Measurements from ENCODE around the gene LRRC45. TPM values are rescaled to one million over a fixed set of nuclear protein-coding genes. Genes with fewer than 3 reads are reported as not detected.
"Not testable (repeated sequence)": the region's sequence is repeated elsewhere in the genome, so short reads cannot be mapped to it uniquely, and the experiment has no call there.

Gene LRRC45
- total RNA-seq, 1 donor, result 5.5 TPM

- Histone ChIP-seq H3K27me3 (ENCODE audit: insufficient read depth, low read length) (peaks cover 5% of the 10 kb centered on the region), H3K4me1 (ENCODE audit: insufficient read depth, low read length) (peaks cover 27% of the 10 kb centered on the region)
These were observed 7.6 kb downstream of the LRRC45 start for GRCh38 chr17:82030470-82031302.

GRCh38 chr17:82031303-82031884, 8.3 kb downstream of the LRRC45 start, which contains the start of gene RAC3:
Gene RAC3, plus strand, starts transcription at chr17:82031678. Its CDS starts 84 bp downstream, at chr17:82031762.
- Histone ChIP-seq H3K4me3 (ENCODE audit: low read length) (peak within 1 kb of the TSS; percentile 23), H3K27me3 (ENCODE audit: insufficient read depth, low read length) (peaks cover 5% of the 10 kb centered on the region), H3K9me3 (ENCODE audit: low read depth, low read length) (no peaks in the 10 kb centered on the region), H3K4me1 (ENCODE audit: insufficient read depth, low read length) (peaks cover 34% of the 10 kb centered on the region)

More at GRCh38 chr17:82030470-82031302, 7.6 kb downstream of the LRRC45 start:
- Histone ChIP-seq H3K4me3 (ENCODE audit: low read length) (peak overlapping the region; percentile 23), H3K9me3 (ENCODE audit: low read depth, low read length) (no peaks in the 10 kb centered on the region)

- no peak overlapping the region for H3K4me3 ChIP-seq (ENCODE audit: low read length)
- peaks cover 41% of the 10 kb centered on the region for H3K4me1 ChIP-seq (ENCODE audit: insufficient read depth, low read length)
- H3K9me3 ChIP-seq (ENCODE audit: low read depth, low read length), result no peaks in the 10 kb centered on the region
- peaks cover 5% of the 10 kb centered on the region for H3K27me3 ChIP-seq (ENCODE audit: insufficient read depth, low read length)
These were observed 9.0 kb downstream of the LRRC45 start for GRCh38 chr17:82031885-82032627.

GRCh38 chr17:82033359-82034085, 10.4 kb downstream of the LRRC45 start:
- H3K4me1 ChIP-seq (ENCODE audit: insufficient read depth, low read length), result peaks cover 49% of the 10 kb centered on the region
- no peak overlapping the region for H3K4me3 ChIP-seq (ENCODE audit: low read length)
- peaks cover 5% of the 10 kb centered on the region for H3K27me3 ChIP-seq (ENCODE audit: insufficient read depth, low read length)
- H3K9me3 ChIP-seq (ENCODE audit: low read depth, low read length), result no peaks in the 10 kb centered on the region

- Histone ChIP-seq H3K4me3 (ENCODE audit: low read length) (no peak overlapping the region), H3K4me1 (ENCODE audit: insufficient read depth, low read length) (peaks cover 54% of the 10 kb centered on the region), H3K9me3 (ENCODE audit: low read depth, low read length) (no peaks in the 10 kb centered on the region), H3K27me3 (ENCODE audit: insufficient read depth, low read length) (peaks cover 5% of the 10 kb centered on the region)
These were observed 11.4 kb downstream of the LRRC45 start for GRCh38 chr17:82034371-82035011.

- H3K9me3 ChIP-seq (ENCODE audit: low read depth, low read length), result no peaks in the 10 kb centered on the region
- H3K4me3 ChIP-seq (ENCODE audit: low read length), result no peak overlapping the region
- peaks cover 44% of the 10 kb centered on the region for H3K4me1 ChIP-seq (ENCODE audit: insufficient read depth, low read length)
- H3K27me3 ChIP-seq (ENCODE audit: insufficient read depth, low read length), result peaks cover 5% of the 10 kb centered on the region
These were observed 12.4 kb downstream of the LRRC45 start for GRCh38 chr17:82035488-82035887.

GRCh38 chr17:82035956-82036633, 13.0 kb downstream of the LRRC45 start:
- H3K9me3 ChIP-seq (ENCODE audit: low read depth, low read length), result no peaks in the 10 kb centered on the region
- peaks cover 5% of the 10 kb centered on the region for H3K27me3 ChIP-seq (ENCODE audit: insufficient read depth, low read length)
- peaks cover 38% of the 10 kb centered on the region for H3K4me1 ChIP-seq (ENCODE audit: insufficient read depth, low read length)
- H3K4me3 ChIP-seq (ENCODE audit: low read length), result no peak overlapping the region

GRCh38 chr17:82036634-82037091, 13.6 kb downstream of the LRRC45 start:
- peak overlapping the region; percentile 56 for H3K4me3 ChIP-seq (ENCODE audit: low read length)
- peaks cover 5% of the 10 kb centered on the region for H3K27me3 ChIP-seq (ENCODE audit: insufficient read depth, low read length)
- H3K9me3 ChIP-seq (ENCODE audit: low read depth, low read length), result no peaks in the 10 kb centered on the region
- H3K4me1 ChIP-seq (ENCODE audit: insufficient read depth, low read length), result peaks cover 37% of the 10 kb centered on the region

- peaks cover 1% of the 10 kb centered on the region for H3K27me3 ChIP-seq (ENCODE audit: insufficient read depth, low read length)
- no peaks in the 10 kb centered on the region for H3K9me3 ChIP-seq (ENCODE audit: low read depth, low read length)
- peak within 1 kb of the TSS; percentile 56 for H3K4me3 ChIP-seq (ENCODE audit: low read length)
- peaks cover 33% of the 10 kb centered on the region for H3K4me1 ChIP-seq (ENCODE audit: insufficient read depth, low read length)
These were observed 14.2 kb downstream of the LRRC45 start, which contains the start of gene DCXR for GRCh38 chr17:82037092-82037888. Gene DCXR, minus strand, starts transcription at chr17:82037697. Its CDS starts 15 bp downstream, at chr17:82037682.

GRCh38 chr17:82037889-82038195, 14.7 kb downstream of the LRRC45 start:
- Histone ChIP-seq H3K27me3 (ENCODE audit: insufficient read depth, low read length) (no peaks in the 10 kb centered on the region), H3K9me3 (ENCODE audit: low read depth, low read length) (no peaks in the 10 kb centered on the region), H3K4me3 (ENCODE audit: low read length) (peak overlapping the region; percentile 56), H3K4me1 (ENCODE audit: insufficient read depth, low read length) (peaks cover 30% of the 10 kb centered on the region)

GRCh38 chr17:82038796-82039409, 15.8 kb downstream of the LRRC45 start:
- not testable (repeated sequence) for H3K9me3 ChIP-seq (ENCODE audit: low read depth, low read length); H3K4me3 ChIP-seq (ENCODE audit: low read length); H3K27me3 ChIP-seq (ENCODE audit: insufficient read depth, low read length)
- peaks cover 30% of the 10 kb centered on the region for H3K4me1 ChIP-seq (ENCODE audit: insufficient read depth, low read length)

GRCh38 chr17:82039695-82040299, 16.7 kb downstream of the LRRC45 start:
- Histone ChIP-seq H3K9me3 (ENCODE audit: low read depth, low read length) (no peaks in the 10 kb centered on the region), H3K4me3 (ENCODE audit: low read length) (no peak overlapping the region), H3K27me3 (ENCODE audit: insufficient read depth, low read length) (no peaks in the 10 kb centered on the region), H3K4me1 (ENCODE audit: insufficient read depth, low read length) (peaks cover 30% of the 10 kb centered on the region)

Data from mononuclear cell (primary cell).